ENCODE results near the gene OPCML.

OPCML gene

DNA sequence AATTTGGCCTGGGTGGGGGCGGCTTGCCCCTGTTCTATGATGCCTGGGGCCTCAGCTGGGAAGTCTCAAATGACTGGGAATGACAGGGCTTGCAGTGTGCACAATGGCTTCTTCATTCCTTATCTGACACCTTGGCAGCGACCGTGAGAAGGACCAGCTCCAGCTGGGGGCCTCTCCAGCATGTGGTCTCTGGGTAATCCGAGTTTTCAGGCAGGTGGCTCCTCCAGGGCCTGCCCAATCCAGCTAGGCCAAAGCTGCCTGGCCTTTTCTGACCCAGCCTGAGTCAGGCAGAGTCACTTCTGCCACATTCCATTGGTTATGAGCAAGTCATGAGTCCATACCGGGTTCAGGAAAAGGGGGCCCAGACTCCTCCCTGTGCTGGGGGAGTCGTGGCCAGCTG, 646.0 kb downstream of the OPCML start:
- DNase-seq (ENCODE audit: low spot score): no peak

- no peak for DNase-seq (ENCODE audit: low spot score)
Measured at GRCh38 chr11:132883241-132883640, 649.1 kb downstream of the OPCML start.

DNA sequence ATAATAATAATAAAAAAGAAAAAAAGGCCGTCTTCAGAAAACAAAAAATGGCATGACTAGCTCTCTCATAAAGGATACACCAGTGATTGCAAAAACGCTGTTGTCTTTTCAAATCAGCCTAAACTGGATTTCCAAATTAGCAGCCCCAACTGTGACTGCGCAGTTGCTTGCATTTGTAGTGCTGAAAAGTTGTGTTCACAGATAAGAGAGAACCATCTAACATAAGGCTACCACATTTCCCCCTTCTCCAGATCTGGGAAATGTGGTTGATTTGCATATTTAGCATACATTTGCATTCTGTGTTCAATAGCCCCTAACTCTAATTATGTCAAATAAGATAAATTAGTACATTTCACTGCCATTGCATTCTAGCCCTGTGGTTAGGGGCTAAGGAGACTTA, 650.7 kb downstream of the OPCML start:
- DNase-seq (ENCODE audit: low spot score): no peak

GRCh38 chr11:132878111-132878510, 654.2 kb downstream of the OPCML start:
- DNase-seq (ENCODE audit: low spot score): no peak

DNA sequence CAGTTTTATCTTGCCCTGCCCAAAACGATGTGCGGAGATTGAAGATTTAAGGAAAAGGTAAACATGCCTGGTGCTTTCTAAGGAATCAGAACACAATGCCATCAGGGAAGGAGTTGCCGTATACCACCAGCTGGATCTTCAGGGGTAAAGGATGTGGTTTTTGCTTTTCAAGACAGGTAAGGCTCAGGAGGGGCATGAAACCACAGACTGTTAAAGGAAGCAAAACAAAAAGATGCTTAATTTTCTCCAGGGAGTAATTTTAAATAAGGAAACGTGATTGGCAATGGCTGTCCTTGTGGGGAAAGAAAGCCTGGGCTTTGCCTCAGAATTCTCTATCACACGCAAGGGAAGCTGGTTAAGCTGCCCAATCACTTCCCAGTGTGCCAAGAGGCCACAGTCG, 655.6 kb downstream of the OPCML start:
- no peak for DNase-seq (ENCODE audit: low spot score)

GRCh38 chr11:132876239-132876638, 656.1 kb downstream of the OPCML start:
- no peak for DNase-seq (ENCODE audit: low spot score)

DNA sequence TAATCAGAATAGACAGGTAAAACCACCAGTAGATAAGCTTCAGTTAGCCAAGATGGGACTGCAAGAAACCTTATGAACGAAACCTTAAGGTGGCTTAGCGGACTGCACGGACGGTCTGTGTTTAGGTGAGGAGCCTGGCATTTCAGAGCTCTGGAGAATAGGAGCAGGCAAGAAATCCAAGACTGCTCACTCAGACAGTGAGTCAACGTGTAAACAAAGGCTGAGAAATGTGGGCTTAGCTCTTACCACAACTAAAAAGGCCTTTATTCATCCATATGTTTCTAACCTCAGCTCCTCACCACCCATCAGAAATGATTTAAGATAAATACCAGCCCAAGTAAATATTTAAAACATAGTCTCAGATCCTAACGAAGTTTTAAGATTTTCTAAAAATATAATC, 657.7 kb downstream of the OPCML start:
- no peak for DNase-seq (ENCODE audit: low spot score)

- no peak for DNase-seq (ENCODE audit: low spot score)
Measured at GRCh38 chr11:132873841-132874240, 658.5 kb downstream of the OPCML start.

DNA sequence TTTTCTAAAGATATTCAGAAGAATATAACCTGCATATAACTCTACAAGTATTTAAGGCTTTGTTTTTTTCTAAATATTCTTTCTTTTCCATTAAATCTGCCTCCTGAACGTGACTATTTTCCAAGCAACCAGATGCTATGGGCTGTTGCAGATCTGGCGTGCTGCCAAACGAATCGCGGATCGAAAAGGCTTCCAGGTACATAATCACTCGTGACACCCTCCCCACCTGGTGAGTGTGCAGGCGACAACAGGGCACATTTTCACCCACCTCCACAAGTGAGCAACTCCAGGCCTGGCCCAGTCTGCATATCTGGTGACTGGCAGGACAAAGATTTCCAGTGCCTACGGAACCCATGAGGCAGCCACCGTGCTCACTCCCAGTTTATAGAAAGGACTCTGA, 660.1 kb downstream of the OPCML start:
- DNase-seq (ENCODE audit: low spot score): no peak

- no peak for DNase-seq (ENCODE audit: low spot score)
Measured at GRCh38 chr11:132866783-132867545, 665.3 kb downstream of the OPCML start.

DNA sequence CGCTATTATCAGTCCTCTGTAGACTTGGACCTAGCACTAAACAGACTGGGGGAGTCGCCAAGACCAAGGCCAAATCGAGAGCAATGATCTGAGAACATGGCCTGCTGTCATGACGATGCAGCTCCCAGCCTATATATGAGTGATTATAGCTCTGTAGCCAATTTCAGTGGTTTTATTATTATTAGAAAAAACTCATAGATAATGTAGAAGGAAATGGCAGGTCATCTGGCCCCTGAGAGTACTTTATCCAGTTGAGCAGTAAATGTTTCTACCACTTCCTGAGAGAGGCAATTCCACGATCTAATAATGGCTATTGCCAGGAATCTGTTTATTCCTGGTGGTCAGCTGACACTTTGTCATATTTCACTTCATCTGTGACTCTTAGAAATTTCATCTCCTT, 666.7 kb downstream of the OPCML start:
- DNase-seq (ENCODE audit: low spot score): no peak

DNA sequence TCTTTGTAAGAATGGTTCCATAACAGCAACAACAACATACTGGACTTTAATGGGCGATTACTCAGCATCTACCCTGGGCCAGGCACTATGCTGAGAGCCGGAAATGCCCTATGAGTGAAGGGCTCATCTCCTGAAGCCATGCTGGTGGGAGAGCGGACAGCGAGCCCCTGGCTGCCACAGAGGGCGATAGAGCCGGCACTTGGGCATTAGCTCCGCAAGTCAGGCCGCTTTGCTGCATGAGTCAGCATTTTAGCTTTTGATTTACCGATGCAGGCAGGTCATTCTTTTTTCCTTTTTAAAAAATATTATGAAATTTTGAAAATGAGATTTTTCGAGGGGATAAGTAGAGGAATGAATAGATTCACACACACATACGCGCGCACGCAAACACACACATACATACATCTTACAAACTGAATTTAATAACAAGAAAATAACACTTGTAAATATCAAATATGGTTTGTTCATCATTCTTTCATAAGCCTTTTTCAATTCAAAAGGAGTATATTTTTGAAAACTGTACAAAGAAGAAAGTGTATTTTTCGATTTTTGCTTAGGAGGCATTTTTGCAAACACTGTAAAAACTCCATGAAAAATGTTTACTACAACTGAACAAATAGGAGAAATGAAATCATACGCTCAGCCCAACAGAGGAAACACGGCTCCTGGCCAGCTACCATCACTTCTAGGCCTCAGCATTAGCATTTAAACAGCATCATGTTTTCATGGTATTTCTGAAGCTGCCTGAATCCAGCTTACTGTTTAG, 667.3 kb downstream of the OPCML start:
- DNase-seq (ENCODE audit: low spot score): no peak

DNA sequence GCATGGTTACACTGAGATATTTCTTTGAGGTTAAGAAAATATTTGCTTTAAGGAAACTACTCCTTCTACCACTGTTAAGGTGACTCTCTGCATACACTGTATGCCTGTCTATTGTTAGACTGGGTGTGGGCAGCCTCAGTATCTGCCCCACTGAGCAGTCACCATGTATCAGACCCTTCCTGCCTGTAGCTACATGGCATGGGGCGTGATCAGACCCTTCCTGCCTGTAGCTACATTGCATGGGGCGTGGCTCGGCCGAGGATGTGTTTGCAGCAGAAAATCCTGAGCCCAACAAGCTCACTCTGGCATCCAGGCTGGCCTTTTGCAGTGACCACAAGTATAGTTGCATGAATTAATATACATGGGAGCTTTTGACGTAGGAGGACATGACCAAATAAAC, 669.4 kb downstream of the OPCML start:
- DNase-seq (ENCODE audit: low spot score): no peak

DNA sequence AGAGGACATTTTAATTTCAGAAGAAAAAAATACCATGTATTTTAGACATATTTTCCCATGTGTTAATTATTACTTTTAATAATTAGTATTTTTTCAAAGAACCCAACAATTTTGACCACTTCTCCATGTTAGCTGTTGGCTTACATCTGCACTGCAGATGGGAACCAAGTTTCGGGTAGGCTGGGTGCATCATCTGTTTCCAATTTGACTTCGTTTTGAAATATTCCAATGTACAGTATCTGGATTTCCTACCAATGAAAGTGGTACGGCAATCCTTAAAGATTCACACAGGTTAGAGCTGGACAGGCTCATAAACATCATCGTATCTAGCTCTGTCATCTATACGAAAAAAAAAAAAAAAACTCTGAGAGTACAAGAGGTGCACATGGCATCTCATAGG, 670.2 kb downstream of the OPCML start:
- DNase-seq (ENCODE audit: low spot score): no peak

DNA sequence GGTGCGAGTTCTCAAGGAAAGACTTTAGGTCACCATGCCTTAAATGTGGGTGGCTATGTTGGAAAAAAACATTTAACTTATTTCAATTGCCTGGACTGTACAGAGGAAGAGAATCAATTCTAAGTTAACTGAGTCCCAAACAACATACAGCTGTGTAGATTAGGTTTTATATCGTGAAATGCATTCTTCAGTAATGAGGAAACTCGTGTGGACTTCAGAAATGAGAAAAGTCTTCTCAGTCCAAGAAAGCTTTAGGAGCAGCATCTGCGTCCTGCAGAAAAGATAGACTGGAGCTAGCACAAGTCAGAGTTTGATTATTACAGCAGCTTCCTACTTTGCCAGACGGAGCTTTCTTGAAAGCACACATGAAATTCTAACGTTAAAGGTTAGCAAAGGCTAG, 673.0 kb downstream of the OPCML start:
- no peak for DNase-seq (ENCODE audit: low spot score)

DNA sequence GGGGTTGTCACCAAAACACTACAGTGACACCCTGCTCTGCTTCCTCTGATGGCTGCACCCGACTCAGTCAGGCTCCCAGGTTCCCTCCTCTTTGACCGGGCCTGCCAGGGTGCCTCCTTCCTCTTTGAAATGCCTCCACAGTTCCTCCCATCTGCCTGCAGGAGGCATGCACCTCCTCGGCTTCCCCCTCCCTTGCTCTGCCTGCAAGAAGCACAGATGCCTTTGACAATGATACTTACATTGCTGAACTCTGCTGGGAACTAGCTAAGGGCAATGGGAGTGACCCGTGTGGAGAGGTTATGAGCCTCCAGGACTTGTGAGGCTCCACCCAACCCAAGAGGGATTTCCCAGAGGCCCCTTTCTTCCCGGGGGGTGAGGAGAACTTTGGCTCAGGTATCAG, 674.1 kb downstream of the OPCML start:
- DNase-seq (ENCODE audit: low spot score): no peak

GRCh38 chr11:132856032-132856431, 676.3 kb downstream of the OPCML start:
- no peak for DNase-seq (ENCODE audit: low spot score)

- no peak for DNase-seq (ENCODE audit: low spot score)
Measured at GRCh38 chr11:132855516-132855915, 676.8 kb downstream of the OPCML start.

DNA sequence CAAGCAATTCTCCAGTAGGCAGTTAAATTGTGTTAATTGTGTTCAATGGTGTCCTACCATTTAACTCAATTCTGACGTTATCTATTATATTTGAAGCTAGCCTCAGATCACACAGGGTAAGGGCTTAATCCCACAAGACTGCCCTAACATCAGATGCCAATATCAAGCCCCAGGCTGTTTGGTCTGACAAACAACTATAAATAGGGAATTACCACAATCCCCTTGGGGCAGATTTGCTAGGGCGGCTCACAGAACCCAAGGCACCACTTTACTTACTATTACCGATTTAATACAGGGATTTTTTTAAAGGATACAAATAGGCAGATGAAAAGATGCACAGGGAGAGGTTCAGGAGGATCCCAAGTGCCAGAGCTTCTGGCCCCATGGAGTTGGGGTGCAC, 678.4 kb downstream of the OPCML start:
- no peak for DNase-seq (ENCODE audit: low spot score)

DNA sequence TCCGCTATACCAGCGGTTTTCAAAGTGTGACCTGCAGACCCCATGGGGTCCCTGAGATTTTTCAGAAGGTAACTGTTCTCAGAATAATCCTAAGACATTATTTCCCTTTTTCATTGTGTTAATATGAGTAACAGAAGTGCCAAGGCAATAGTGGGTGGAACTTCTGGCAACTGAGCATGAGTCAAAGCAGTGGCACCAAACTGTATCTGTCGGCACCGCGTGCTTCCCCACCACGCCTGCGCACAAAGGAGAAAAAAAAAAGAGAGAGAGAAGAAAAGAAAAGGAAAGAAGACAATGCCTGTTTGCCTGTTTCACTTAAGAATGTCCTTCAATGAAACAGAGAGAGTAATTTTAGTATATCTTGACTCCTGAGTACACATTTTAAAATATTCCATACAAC, 679.9 kb downstream of the OPCML start:
- DNase-seq (ENCODE audit: low spot score): no peak

GRCh38 chr11:132851247-132851646, 681.1 kb downstream of the OPCML start:
- DNase-seq (ENCODE audit: low spot score): no peak

GRCh38 chr11:132850266-132850665, 682.0 kb downstream of the OPCML start:
- no peak for DNase-seq (ENCODE audit: low spot score)

DNA sequence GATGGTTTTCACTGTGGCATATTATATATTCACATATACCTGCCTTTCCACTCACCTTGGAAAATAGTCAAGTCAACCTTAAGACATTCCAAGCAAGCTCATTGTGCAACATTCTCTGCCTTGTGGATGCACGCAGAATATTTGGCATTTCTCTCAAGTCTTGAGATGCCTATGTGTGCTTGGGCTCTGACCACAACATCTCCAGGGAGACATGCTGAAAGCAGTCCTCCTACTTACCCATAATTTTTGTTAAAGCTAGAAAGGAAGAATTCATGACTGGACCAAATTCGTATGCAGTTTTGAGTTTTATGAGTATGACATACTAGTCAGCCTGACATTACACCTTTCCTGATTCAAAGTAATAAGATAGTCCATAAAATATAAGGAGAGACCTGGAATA, 684.0 kb downstream of the OPCML start:
- DNase-seq (ENCODE audit: low spot score): no peak

DNA sequence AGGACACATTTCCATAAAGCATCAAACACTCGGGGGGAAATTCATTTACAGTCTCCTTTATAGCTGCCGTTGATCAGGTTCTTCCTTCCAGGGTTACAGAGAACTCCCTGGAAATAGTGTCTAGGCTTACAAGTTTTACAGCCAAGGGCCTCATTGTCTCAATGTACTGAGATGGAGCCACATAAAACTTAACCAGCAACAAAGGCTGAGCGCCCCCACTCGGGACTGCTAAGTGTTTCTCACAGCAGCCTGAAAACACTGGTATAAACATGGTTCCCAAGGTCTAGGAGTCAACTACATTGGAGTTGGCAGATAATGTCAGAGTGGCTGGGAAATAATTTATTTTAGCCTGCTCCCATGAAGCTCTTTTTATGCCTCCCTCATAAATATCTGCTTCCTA, 686.2 kb downstream of the OPCML start:
- DNase-seq (ENCODE audit: low spot score): no peak

Measured in LoVo (cell line).